IPS-20b (cell line): ENCODE measurements around the gene GALNT9.

Experiments
- H3K27ac ChIP-seq: one replicate; pipeline ENCODE4 v1.5.1; 2013; ENCODE audit warnings: low read length
- H3K27me3 ChIP-seq: 2 replicates; pipeline ENCODE4 v1.6.1; 2013; ENCODE audit warnings: mild to moderate bottlenecking, low read length, inconsistent platforms; ENCODE audit not compliant: insufficient read depth
- H3K36me3 ChIP-seq: 2 replicates; pipeline ENCODE4 v1.6.1; 2013; ENCODE audit warnings: low read depth, mild to moderate bottlenecking, inconsistent platforms, low read length, moderate library complexity; ENCODE audit not compliant: insufficient read depth
- H3K4me1 ChIP-seq: 2 replicates; pipeline ENCODE4 v1.6.1; 2013; ENCODE audit warnings: mild to moderate bottlenecking, control low read depth, inconsistent platforms, low read length, moderate library complexity; ENCODE audit not compliant: insufficient read depth
- H3K4me3 ChIP-seq: 2 replicates; pipeline ENCODE4 v1.5.1; 2013; ENCODE audit warnings: mild to moderate bottlenecking, low read length, inconsistent platforms
- H3K9ac ChIP-seq: 2 replicates; pipeline ENCODE4 v1.6.1; 2013; ENCODE audit warnings: low read depth, mild to moderate bottlenecking, inconsistent platforms, low read length, moderate library complexity
- H3K9me3 ChIP-seq: 2 replicates; pipeline ENCODE4 v1.6.1; 2013; ENCODE audit warnings: mild to moderate bottlenecking, low read depth, low read length, inconsistent platforms; ENCODE audit not compliant: insufficient read depth

Gene GALNT9

DNA sequence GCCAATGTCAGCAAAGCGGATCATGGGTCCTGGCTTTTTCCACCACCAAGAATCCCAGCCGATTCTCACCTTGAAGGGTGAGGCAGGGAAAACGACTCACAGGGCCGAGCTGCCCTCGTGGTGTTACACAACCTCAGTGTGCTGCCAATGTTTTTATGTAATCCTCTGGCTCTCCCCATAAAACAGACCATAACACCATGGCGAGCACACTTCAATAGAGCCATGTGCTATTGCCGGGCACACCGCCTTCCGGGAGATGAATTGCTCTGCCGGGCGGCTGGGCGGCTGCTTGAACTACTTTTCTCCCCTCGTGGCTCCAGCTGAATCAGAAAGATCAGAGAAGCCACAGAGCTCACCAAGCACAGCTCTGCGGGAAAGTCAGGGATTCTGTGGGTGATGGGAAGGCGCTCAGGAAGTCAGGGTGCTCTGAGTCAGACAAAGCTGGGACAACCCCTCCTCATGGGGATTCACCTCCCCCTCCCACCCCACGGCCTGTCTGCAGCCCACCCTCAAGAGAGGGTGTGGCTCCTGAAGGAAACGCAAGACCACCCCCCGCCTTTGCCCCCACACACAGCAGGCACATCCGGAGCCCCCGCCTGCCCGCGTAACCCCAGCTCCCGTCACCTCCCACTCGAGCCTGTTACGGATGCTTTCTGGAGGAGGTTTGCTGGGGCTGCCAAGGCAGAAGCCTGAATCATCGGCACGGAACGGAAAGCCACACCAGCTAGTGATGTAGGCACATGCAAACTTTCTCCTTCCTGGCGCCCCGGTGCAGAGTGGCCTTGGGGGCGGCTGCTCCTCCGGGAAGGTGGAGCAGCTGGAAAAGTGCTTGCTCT lies 1.8 kb downstream of the GALNT9 start:
- H3K27ac ChIP-seq = no peak overlapping the region
- H3K4me3 ChIP-seq = no peak overlapping the region
- peaks cover 93% of the 10 kb centered on the region for H3K27me3 ChIP-seq
- no peaks in the 10 kb centered on the region for H3K36me3 ChIP-seq
- no peaks in the 10 kb centered on the region for H3K4me1 ChIP-seq
- no peaks in the 10 kb centered on the region for H3K9me3 ChIP-seq
- H3K9ac ChIP-seq = no peak overlapping the region

- no peaks in the 10 kb centered on the region for H3K36me3 ChIP-seq
- H3K4me3 ChIP-seq = no peak overlapping the region
- peaks cover 91% of the 10 kb centered on the region for H3K27me3 ChIP-seq
- no peak overlapping the region for H3K27ac ChIP-seq
- no peaks in the 10 kb centered on the region for H3K9me3 ChIP-seq
- no peak overlapping the region for H3K9ac ChIP-seq
- no peaks in the 10 kb centered on the region for H3K4me1 ChIP-seq
Observed at GRCh38 chr12:132326646-132327045, 2.7 kb downstream of the GALNT9 start.

GRCh38 chr12:132325733-132326130 lies 3.7 kb downstream of the GALNT9 start:
- Histone ChIP-seq H3K4me3 (no peak overlapping the region), H3K27me3 (peaks cover 81% of the 10 kb centered on the region), H3K9me3 (no peaks in the 10 kb centered on the region), H3K36me3 (no peaks in the 10 kb centered on the region), H3K4me1 (no peaks in the 10 kb centered on the region), H3K27ac (no peak overlapping the region), H3K9ac (no peak overlapping the region)

DNA sequence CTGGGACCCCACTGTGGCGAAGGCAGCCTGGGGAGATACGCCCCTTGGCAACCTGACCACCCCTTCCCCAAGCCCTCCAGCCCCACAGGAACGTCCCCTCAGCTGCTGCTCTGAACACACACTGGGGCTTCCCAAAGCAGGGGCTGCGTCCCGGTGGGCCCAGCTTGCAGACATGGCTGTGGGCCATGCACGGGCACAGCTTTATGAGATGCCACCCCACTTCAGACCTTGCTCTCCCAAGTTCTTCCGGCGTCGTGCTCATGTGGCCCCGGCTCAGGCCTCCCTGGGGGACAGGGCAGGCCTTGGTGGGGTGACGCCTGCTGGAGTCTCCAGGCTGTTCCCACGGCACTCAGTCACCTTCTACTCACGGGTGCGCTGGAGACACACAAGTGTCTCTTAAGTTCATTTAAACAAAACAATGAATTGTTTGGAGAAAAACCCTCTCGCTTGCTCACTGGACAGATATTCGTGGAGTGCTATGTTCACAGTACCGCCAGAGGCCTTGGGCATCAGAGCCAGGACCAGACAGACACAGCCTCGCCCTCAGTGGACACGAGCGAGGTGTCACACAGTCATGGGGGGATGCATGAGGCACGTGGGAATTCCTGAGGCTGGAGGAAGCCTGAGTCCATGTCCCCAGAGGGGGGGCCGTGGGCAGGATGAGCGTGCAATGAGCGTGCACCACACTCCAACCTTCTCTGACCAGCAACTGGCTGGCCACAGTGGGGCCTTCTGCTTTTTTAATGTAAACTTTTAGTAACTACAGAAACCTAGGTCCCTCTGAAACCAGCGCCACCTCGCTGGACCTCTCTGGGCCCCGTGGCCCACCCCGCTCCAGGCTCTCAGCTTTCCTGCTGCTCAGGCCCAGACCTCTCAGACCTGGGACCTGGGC lies 4.3 kb downstream of the GALNT9 start:
- no peaks in the 10 kb centered on the region for H3K4me1 ChIP-seq
- H3K27me3 ChIP-seq = peaks cover 75% of the 10 kb centered on the region
- H3K27ac ChIP-seq = no peak overlapping the region
- no peak overlapping the region for H3K4me3 ChIP-seq
- H3K9me3 ChIP-seq = no peaks in the 10 kb centered on the region
- H3K36me3 ChIP-seq = no peaks in the 10 kb centered on the region
- no peak overlapping the region for H3K9ac ChIP-seq

- Histone ChIP-seq H3K9me3 (no peaks in the 10 kb centered on the region), H3K9ac (no peak overlapping the region), H3K27ac (no peak overlapping the region), H3K36me3 (no peaks in the 10 kb centered on the region), H3K4me3 (no peak overlapping the region), H3K4me1 (no peaks in the 10 kb centered on the region), H3K27me3 (peaks cover 77% of the 10 kb centered on the region)
Observed at GRCh38 chr12:132324173-132324572, 5.2 kb downstream of the GALNT9 start.

DNA sequence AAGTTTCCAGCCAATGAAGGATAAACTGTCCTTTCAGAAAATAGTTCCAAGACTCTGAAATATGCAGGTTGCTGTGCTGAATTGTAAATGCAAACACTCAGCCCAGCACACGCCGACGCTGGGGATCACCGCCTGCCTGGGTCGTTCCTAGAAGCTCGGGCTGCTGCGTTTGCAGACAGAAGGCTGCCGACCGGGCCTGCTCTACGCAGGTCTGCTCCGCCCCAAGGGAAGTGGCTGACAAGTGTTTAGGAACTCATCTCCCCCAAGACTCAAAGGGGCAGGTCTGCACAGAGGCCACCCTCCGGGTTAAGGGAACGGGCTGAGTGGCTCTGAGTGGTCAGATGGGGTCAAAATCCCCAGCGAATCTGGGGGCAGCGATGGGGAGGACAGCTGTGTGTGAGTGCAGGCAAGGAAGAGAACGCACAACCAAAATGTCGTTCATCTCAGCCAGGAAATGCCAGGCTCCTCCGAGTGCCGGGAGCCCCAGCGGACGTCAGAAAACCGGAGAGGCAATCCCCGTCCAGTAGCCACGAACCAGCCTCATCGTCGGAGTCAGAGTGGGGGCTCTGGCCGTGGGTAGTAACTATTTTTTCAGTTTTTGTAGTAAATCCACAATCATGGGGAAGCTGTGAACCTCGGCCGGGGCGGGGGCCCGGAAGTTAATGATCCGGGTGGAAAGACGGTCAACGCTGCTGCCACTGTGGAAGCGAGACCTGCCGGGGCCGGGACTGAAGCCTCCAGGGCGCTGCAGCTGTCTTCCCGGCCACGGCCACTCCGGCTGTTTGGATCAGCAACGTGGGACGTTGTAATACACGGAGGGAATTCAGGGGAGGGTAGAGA lies 6.0 kb downstream of the GALNT9 start:
- no peak overlapping the region for H3K9ac ChIP-seq
- H3K27me3 ChIP-seq = peaks cover 76% of the 10 kb centered on the region
- no peaks in the 10 kb centered on the region for H3K36me3 ChIP-seq
- H3K9me3 ChIP-seq = no peaks in the 10 kb centered on the region
- H3K27ac ChIP-seq = no peak overlapping the region
- no peaks in the 10 kb centered on the region for H3K4me1 ChIP-seq
- no peak overlapping the region for H3K4me3 ChIP-seq

DNA sequence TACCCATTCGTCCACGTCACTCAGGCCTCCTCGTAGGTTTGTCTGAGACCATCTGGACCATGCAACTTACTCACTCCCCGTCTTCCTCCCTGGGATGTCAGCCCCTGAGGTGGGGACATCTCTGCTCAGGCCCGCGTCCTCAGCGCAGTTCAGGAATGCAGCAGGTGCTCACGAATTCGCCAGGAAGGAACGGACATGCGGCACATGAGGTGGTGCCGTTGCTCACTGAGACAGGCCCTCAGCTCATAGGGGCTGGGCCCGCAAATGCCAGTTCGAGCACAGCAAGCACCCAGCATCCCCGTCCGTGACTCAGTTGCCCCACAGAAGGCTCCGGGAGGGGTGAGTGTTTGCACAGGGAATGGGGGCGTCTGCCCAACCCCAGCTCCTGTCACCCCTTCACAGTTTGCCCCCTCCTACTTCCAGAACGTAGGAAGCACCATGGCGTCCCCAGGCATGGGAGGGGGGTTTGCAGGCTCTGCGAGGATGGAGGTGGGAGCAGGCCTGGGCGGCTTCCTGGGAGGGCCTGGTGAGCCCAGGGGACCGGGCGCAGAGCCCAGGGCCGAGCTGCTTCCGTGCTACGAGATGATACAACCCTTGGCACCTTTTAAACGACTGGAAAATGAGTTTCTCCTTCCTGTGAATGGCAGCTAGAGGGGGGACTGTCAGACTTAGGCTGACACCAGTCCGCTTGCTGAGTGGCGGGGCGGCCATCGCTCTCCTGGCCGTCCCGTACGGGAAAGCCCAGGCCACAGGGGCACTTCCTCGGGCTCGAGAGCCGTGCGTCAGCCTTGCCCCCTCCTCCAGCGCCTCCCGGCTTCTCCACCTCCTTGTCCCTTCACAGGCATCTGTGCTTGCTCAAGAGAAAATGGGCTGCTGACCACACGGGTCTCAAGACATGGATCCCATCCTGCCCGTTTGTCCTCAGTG lies 6.9 kb downstream of the GALNT9 start:
- no peaks in the 10 kb centered on the region for H3K9me3 ChIP-seq
- H3K4me3 ChIP-seq = no peak overlapping the region
- H3K27ac ChIP-seq = no peak overlapping the region
- H3K4me1 ChIP-seq = no peaks in the 10 kb centered on the region
- H3K36me3 ChIP-seq = no peaks in the 10 kb centered on the region
- peaks cover 67% of the 10 kb centered on the region for H3K27me3 ChIP-seq
- no peak overlapping the region for H3K9ac ChIP-seq

- no peaks in the 10 kb centered on the region for H3K9me3 ChIP-seq
- H3K27ac ChIP-seq = no peak overlapping the region
- H3K4me3 ChIP-seq = no peak overlapping the region
- no peak overlapping the region for H3K9ac ChIP-seq
- no peaks in the 10 kb centered on the region for H3K4me1 ChIP-seq
- peaks cover 62% of the 10 kb centered on the region for H3K27me3 ChIP-seq
- H3K36me3 ChIP-seq = no peaks in the 10 kb centered on the region
Observed at GRCh38 chr12:132321321-132322118, 7.9 kb downstream of the GALNT9 start.

- Histone ChIP-seq H3K27ac (no peak overlapping the region), H3K4me3 (no peak overlapping the region), H3K36me3 (no peaks in the 10 kb centered on the region), H3K27me3 (peaks cover 61% of the 10 kb centered on the region), H3K4me1 (no peaks in the 10 kb centered on the region), H3K9ac (no peak overlapping the region), H3K9me3 (no peaks in the 10 kb centered on the region)
Observed at GRCh38 chr12:132320767-132321211, 8.6 kb downstream of the GALNT9 start.

DNA sequence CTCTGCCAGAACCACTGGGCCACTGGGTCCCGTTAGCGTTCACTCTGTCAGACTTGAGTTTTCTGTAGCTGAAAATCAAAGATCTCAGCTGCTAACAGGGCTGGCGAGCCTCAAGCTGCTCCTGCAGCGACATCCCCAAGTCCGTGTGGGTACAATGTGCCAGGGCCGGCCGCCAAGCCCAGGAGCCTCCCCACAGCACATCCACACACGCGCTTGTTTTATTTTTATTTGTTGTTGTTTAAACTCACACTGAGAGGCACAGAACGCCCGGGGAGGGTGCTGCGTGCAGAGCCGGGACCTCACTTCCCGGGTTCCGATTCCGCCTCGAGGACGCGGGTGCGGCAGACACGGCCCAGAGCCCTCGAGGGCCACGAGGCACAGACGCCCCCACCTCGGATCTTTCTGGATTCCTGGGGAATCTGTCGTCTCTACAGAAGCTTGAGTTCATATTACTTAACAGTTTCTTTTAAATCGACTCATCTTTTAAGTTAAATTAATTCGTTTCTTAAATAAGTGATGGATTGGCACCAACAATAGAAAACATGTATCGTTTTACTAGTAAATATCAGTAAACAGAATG lies 9.3 kb downstream of the GALNT9 start:
- Histone ChIP-seq H3K9ac (no peak overlapping the region), H3K27me3 (peaks cover 60% of the 10 kb centered on the region), H3K27ac (no peak overlapping the region)

More for the DNA sequence above, 9.3 kb downstream of the GALNT9 start:
- Histone ChIP-seq H3K36me3 (no peaks in the 10 kb centered on the region), H3K4me3 (no peak overlapping the region), H3K9me3 (no peaks in the 10 kb centered on the region), H3K4me1 (no peaks in the 10 kb centered on the region)
